NCI-H1105 (cell line): ENCODE results near the gene TMEM212.
"Not testable (repeated sequence)": the region's sequence is repeated elsewhere in the genome, so short reads cannot be mapped to it uniquely, and the experiment has no call there.

Source experiments
- DNase-seq: peaks from one replicate; lab custom pipeline; 2025; lab: John Stamatoyannopoulos, UW

Gene TMEM212

GRCh38 chr3:171892457-171892856, 49.3 kb downstream of the TMEM212 start:
- peak; percentile 24 for DNase-seq

GRCh38 chr3:171895291-171895690, 52.1 kb downstream of the TMEM212 start:
- DNase-seq: no peak

DNA sequence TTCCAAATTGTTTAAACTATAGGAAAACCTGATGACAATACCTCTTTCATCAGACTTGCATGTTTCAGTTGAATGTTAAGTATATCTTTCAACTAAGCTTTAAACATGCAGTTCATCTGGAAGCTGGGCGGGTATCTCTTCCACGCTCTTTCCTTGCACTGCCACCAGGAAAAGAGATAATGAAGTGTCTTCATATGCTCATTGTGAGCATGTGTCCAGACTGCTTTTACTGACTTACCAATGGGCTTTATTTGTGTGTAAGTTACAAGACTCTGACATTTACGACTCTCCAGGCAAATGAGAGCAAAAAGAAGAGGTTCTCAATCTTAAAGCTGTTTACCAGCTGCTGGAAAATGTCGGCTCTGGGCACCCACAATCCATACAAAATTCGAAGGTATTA, 52.8 kb downstream of the TMEM212 start:
- DNase-seq: no peak

- no peak for DNase-seq
Observed at GRCh38 chr3:171896316-171896715, 53.2 kb downstream of the TMEM212 start.

DNA sequence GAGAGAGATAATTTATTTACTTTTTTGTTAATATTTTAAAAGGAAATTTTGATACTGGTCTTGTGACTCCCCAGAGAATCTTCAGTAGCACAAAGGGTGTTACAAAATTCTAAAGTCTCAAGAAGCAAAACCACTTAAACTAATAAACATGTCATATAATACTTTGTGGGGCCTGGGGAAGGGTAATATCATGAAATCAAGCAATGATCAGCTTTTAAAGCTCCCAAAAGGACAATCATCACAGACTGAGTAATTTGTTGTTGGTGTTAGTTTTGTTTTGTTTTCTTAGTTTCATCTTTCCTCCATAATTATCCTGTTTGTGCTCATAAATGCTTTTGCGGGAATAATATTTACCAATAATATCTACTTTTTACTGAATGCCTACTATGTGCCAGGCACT, 55.0 kb downstream of the TMEM212 start:
- no peak for DNase-seq

DNA sequence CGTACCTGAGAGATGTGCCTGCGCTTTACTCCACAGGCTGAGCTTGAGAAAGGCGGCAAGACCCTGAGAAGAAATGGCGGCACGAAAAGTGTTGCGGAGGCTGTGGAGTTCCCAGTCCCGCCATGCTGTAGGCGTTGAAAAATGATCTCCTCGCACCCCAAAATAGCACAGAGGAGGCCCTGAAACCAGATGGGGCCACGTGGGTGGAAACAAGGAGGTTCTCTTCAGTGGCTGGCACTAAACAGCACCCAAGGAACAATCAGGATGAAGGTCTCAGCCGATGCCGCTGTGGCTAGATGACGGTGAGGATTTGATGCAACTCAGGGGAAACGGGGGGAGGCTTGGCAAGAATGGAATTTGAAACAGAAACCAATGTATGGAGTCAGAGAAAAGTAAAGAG, 57.3 kb downstream of the TMEM212 start:
- DNase-seq: no peak

DNA sequence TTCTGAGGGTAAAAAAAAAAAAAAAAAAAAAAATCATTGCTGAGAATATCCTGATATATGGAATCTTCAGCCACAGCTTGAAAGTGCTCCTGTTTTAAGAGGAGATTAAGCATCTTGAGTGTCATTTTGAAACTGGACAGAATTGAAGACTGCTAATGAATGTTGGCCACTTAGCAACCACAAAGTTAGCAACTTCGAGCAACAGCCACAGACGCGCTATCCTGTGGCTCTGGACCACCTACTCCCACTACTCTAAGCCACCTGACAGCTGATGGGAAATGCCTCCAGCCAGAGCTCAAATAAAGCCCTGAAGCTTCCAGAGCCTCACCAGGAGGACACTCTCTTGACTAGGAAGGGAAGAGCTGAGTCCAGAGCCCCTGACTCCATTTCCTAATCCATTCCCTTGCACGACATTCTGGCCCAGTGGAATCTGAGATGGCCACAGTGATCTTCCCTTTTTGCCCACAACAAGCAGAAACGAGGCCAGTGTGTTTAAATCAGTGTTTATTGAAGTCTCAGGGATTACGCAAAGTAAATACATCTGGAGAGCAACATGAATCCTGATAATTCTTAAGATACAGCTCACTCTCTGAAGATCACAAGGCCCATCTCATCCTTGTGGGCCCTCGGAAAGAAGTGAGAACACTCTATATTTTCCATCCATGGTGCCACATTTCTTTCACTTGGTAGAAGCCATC, 58.6 kb downstream of the TMEM212 start:
- DNase-seq: no peak

DNA sequence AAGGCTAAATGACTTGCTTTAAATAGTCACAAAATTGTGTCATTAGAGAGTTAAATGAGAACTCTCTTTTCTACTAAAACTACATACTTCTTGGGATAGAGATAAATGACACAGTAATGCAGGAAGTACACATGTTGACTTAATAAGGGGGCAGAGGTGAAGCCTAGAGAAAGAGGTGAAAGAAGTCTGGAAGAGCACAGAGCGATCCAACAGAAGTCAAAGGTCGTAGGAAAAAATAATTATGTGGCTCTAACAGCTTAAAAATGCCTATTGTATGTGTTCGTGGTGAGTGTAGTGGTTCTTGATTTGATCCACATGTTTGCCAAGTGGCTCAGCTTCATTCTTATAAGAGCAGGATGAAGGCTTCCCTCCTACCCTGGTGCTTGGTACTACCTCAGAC, 61.7 kb downstream of the TMEM212 start:
- DNase-seq: no peak

DNA sequence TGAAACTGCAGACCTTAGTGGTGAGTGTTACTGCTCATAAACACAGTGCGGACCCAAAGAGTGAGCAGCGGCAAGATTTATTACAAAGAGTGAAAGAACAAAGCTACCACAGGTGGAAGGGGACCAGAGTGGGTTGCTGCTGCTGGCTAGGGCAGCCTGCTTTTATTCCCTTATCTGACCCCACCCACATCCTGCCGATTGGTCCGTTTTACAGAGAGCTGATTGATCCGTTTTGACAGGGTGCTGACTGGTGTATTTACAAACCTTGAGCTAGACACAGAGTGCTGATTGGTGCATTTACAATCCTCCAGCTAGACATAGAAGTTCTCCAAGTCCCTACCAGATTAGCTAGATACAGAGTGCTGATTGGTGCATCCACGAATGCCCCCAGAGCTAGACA, 63.4 kb downstream of the TMEM212 start:
- not testable (repeated sequence) for DNase-seq

GRCh38 chr3:171906951-171907676, 64.0 kb downstream of the TMEM212 start:
- DNase-seq: no peak

DNA sequence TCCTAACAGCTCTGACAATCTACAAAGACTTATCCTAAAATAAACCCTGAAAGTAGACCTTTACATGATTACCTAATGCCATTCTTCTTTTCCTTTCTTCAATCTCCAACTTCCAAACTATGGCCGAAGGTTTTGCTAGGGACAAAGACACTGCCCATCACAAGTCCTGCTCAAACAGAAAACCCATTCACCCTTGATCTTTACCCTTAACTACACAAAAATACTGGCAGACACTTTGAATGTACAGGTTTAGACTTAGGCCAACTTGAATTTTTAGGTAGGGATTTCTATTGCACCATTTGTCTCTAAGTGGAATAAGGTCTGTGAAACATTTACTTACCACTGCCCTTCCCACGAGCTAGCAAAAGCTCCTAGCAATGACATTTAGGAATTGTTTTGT, 64.6 kb downstream of the TMEM212 start:
- no peak for DNase-seq

- DNase-seq: no peak
Observed at GRCh38 chr3:171908731-171909130, 65.6 kb downstream of the TMEM212 start.
